K562 (cell line): ENCODE data around the gene HMGN1. TPM values are rescaled to one million over a fixed set of nuclear protein-coding genes. Genes with fewer than 3 reads are reported as not detected.

Experiments used
- ARID1B ChIP-seq: fragments of 450-650 bp; IDR thresholded peaks from 2 replicates; pipeline ENCODE4 v1.6.1; 2016; ENCODE audit warnings: antibody characterized with exemption, mild to moderate bottlenecking, inconsistent platforms
- MAFF ChIP-seq: IDR thresholded peaks from 2 replicates; pipeline ENCODE4 v1.6.1; 2012; ENCODE audit warnings: low read length, improper control_type of control experiment
- POLR2AphosphoS2 ChIP-seq: IDR thresholded peaks from 2 replicates; pipeline ENCODE4 v1.6.1; 2012; ENCODE audit warnings: low read length, improper control_type of control experiment
- SAFB2 ChIP-seq: fragments of 200-400 bp; formaldehyde crosslinking; IDR thresholded peaks from 2 replicates; pipeline ENCODE4 v1.6.1; 2018; ENCODE audit warnings: borderline replicate concordance, low read length, low read depth, moderate library complexity; ENCODE audit not compliant: severe bottlenecking
- SNRNP70 ChIP-seq: fragments of 200-400 bp; formaldehyde crosslinking; optimal IDR thresholded peaks from 2 replicates; pipeline ENCODE3; 2017; ENCODE audit warnings: low read depth, low read length
- SP1 ChIP-seq: sonication (generic); formaldehyde crosslinking; IDR thresholded peaks from 2 replicates; pipeline ENCODE4 v1.8.1; 2022; ENCODE audit warnings: mild to moderate bottlenecking, missing genetic modification reagents
- XRCC4 ChIP-seq: IDR thresholded peaks from one replicate; pipeline ENCODE4 v1.6.1; 2011; ENCODE audit not compliant: insufficient read depth, insufficient read length; ENCODE audit errors: extremely low read depth
- YBX1 ChIP-seq: fragments of 450-650 bp; IDR thresholded peaks from 2 replicates; pipeline ENCODE4 v1.7.1; 2016; ENCODE audit warnings: mild to moderate bottlenecking
- ZBTB7A ChIP-seq: IDR thresholded peaks from 2 replicates; pipeline ENCODE4 v1.6.1; 2011; ENCODE audit warnings: low read depth, mild to moderate bottlenecking, low read length, moderate library complexity, borderline replicate concordance; ENCODE audit not compliant: control insufficient read depth
- ZNF224 ChIP-seq: sonication (generic); formaldehyde crosslinking; IDR thresholded peaks from 2 replicates; pipeline ENCODE4 v1.8.0; 2022; ENCODE audit warnings: mild to moderate bottlenecking, missing genetic modification reagents
- ZNF3 ChIP-seq: fragments of 250-450 bp; sonication (Bioruptor Pico); IDR thresholded peaks from 2 replicates; pipeline ENCODE4 v1.5.0; 2021; ENCODE audit warnings: mild to moderate bottlenecking, moderate library complexity
- ZNF79 ChIP-seq: fragments of 250-450 bp; sonication (Bioruptor Pico); IDR thresholded peaks from 2 replicates; pipeline ENCODE4 v1.4.0; 2020; ENCODE audit warnings: low read depth, mild to moderate bottlenecking, moderate library complexity
- ZZZ3 ChIP-seq: fragments of 450-650 bp; IDR thresholded peaks from 2 replicates; pipeline ENCODE4 v1.6.1; 2016; ENCODE audit warnings: antibody characterized with exemption, mild to moderate bottlenecking, moderate library complexity
- polyA plus RNA-seq, 8 experiments: library from polyadenylated mRNA; depleted of rRNA in 4 of 8; stranded (reverse) in 5 of 8; unstranded in 3 of 8; fragments of >200 nt; fragmentation: Nextera tagmentation in 2 of 8; fragmentation: Illumina TruSeq in 1 of 8; extraction: Ambion mirVana in 2 of 8; extraction: Trizol in 1 of 8; gene quantifications; 2 replicates each; pipeline versions ENCODE4 v1.2.1 to v1.2.3, GENCODE V29; 2011 to 2014; ENCODE audit warnings: inconsistent platforms in 1 of 8, missing spikeins in 1 of 8
- total RNA-seq, 7 experiments: library from RNA; depleted of rRNA in 6 of 7; stranded (reverse); fragments of >200 nt in 6 of 7; fragmentation: Illumina TruSeq in 2 of 7; extraction: Trizol in 2 of 7; gene quantifications; 2 replicates each; pipeline versions ENCODE4 v1.2.1 to v1.2.3, GENCODE V29; 2011 to 2021; ENCODE audit warnings: low replicate concordance in 1 of 7
- TF ChIP-seq, protein P1 (sequence below), 2 experiments: fragments of 450-650 bp; conservative IDR thresholded peaks; 2 replicates each; pipeline ENCODE4 v1.6.1; 2017; ENCODE audit warnings: mild to moderate bottlenecking in 2 of 2, moderate library complexity in 2 of 2
- TF ChIP-seq, protein P2 (sequence below), 2 experiments: fragments of 450-650 bp in 1 of 2; sonication (generic) in 1 of 2; formaldehyde crosslinking in 1 of 2; IDR thresholded peaks; 2 replicates each; pipeline versions ENCODE4 v1.7.1 to v1.9.0; 2016 to 2022; ENCODE audit warnings: inconsistent platforms in 1 of 2, mild to moderate bottlenecking in 1 of 2, missing genetic modification reagents in 1 of 2

The HMGN1 gene
- total and polyA plus RNA-seq, 9 of the 15 experiments (the other 6 are each of a cell fraction or from before 2014, with no cell fraction given) = 124 to 626 (median 498) TPM

DNA sequence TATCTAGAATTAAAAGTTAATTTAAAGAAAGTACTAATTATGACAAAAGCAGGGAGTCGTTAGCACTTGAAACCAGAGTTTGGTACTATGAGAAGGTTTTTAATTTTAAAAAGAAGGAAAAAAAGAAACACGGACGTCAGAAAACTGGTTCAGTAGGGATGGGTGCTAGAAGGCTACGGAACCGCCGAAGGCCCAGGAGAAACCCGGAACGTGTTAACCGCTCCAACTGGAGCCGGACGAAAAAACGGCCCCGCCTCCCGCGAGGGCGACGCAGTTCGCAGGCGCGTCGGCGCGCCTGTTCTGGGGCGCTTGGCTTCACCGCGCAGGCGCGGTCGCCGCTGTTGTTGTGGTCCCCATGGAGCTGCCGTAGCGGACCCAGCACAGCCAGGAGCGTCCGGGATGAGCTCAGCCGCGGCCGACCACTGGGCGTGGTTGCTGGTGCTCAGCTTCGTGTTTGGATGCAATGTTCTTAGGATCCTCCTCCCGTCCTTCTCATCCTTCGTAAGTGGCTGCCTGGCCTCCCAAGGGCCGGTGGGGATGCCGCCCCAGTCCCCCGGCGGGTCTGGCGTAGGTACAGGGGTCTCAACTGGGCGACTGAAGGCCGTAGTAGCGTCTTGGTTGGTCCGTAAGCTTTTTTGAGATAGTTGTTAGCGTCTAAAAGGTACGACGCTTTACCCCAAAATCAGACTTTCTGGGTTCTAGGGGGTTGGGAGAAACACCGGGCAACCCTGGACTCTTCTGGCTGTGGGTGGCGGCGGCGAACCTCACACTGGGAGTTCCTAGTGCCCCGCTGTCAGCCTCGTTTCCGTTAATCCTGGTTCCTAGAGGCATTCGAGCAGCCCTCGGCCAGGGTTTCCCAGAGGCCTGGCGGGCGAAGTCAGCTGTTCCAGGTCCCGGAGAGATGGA is 31.4 kb upstream of the HMGN1 start (continued):
- TF ChIP-seq ZBTB7A = no peak
- no peak for TF ChIP-seq ZNF224 (CRISPR knock-in tag)
- TF ChIP-seq MAFF = no peak
- TF ChIP-seq ZNF79 (CRISPR knock-in tag) = no peak
- TF ChIP-seq, protein P1, sequence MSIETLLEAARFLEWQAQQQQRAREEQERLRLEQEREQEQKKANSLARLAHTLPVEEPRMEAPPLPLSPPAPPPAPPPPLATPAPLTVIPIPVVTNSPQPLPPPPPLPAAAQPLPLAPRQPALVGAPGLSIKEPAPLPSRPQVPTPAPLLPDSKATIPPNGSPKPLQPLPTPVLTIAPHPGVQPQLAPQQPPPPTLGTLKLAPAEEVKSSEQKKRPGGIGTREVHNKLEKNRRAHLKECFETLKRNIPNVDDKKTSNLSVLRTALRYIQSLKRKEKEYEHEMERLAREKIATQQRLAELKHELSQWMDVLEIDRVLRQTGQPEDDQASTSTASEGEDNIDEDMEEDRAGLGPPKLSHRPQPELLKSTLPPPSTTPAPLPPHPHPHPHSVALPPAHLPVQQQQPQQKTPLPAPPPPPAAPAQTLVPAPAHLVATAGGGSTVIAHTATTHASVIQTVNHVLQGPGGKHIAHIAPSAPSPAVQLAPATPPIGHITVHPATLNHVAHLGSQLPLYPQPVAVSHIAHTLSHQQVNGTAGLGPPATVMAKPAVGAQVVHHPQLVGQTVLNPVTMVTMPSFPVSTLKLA (conservative IDR thresholded peaks at IDR 0.05) = peak; percentile 64 to 78
- no peak for TF ChIP-seq SAFB2
- no peak for TF ChIP-seq YBX1
- TF ChIP-seq ZNF3 = no peak
- peak; percentile 43; the same call in 1 of the 2 replicates for TF ChIP-seq SP1 (CRISPR knock-in tag)
- no peak for TF ChIP-seq POLR2AphosphoS2
- no peak for TF ChIP-seq SNRNP70
- no peak for TF ChIP-seq ARID1B
- TF ChIP-seq XRCC4 = no peak
- TF ChIP-seq, protein P2, sequence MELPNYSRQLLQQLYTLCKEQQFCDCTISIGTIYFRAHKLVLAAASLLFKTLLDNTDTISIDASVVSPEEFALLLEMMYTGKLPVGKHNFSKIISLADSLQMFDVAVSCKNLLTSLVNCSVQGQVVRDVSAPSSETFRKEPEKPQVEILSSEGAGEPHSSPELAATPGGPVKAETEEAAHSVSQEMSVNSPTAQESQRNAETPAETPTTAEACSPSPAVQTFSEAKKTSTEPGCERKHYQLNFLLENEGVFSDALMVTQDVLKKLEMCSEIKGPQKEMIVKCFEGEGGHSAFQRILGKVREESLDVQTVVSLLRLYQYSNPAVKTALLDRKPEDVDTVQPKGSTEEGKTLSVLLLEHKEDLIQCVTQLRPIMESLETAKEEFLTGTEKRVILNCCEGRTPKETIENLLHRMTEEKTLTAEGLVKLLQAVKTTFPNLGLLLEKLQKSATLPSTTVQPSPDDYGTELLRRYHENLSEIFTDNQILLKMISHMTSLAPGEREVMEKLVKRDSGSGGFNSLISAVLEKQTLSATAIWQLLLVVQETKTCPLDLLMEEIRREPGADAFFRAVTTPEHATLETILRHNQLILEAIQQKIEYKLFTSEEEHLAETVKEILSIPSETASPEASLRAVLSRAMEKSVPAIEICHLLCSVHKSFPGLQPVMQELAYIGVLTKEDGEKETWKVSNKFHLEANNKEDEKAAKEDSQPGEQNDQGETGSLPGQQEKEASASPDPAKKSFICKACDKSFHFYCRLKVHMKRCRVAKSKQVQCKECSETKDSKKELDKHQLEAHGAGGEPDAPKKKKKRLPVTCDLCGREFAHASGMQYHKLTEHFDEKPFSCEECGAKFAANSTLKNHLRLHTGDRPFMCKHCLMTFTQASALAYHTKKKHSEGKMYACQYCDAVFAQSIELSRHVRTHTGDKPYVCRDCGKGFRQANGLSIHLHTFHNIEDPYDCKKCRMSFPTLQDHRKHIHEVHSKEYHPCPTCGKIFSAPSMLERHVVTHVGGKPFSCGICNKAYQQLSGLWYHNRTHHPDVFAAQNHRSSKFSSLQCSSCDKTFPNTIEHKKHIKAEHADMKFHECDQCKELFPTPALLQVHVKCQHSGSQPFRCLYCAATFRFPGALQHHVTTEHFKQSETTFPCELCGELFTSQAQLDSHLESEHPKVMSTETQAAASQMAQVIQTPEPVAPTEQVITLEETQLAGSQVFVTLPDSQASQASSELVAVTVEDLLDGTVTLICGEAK (IDR thresholded peaks at IDR 0.05) = no peak; the same call in 1 of the 2 replicates
- TF ChIP-seq, protein P2 (CRISPR knock-in tag; IDR thresholded peaks at IDR 0.05) = no peak
- no peak for TF ChIP-seq ZZZ3
